Calu3 (cell line): ENCODE data around the gene RAMP1. TPM values are rescaled to one million over a fixed set of nuclear protein-coding genes. Genes with fewer than 3 reads are reported as not detected.

Experiments
- BruUV-seq: library from RNA; stranded (reverse); fragments of 400-500 nt; replicated peaks from 2 replicates; lab custom pipeline; 2021; lab: Mats Ljungman, UMichigan
- CTCF ChIA-PET: fragments of 300-600 bp; sonication (Branson Sonifier 250); formaldehyde crosslinking; loops from one replicate; lab custom pipeline; 2022; ENCODE audit warnings: antibody characterized with exemption; lab: Charles Lee
- DNase-seq: peaks from one replicate; pipeline ENCODE4 v3.0.0; 2022
- H3K27ac Mint-ChIP-seq: one replicate; pipeline ENCODE4 v1.8.0; 2022; ENCODE audit warnings: mixed read lengths; ENCODE audit not compliant: unreplicated experiment
- H3K27me3 Mint-ChIP-seq: one replicate; pipeline ENCODE4 v1.8.0; 2022; ENCODE audit warnings: mixed read lengths; ENCODE audit not compliant: unreplicated experiment
- H3K36me3 Mint-ChIP-seq: one replicate; pipeline ENCODE4 v1.8.0; 2022; ENCODE audit warnings: mild to moderate bottlenecking, moderate library complexity, mixed read lengths; ENCODE audit not compliant: insufficient read depth, unreplicated experiment
- H3K4me1 Mint-ChIP-seq: one replicate; pipeline ENCODE4 v1.8.0; 2022; ENCODE audit warnings: mild to moderate bottlenecking, low read depth, mixed read lengths; ENCODE audit not compliant: unreplicated experiment
- H3K4me3 Mint-ChIP-seq: one replicate; pipeline ENCODE4 v1.8.0; 2022; ENCODE audit warnings: mild to moderate bottlenecking, low read depth, moderate library complexity, mixed read lengths; ENCODE audit not compliant: unreplicated experiment
- H3K9me3 Mint-ChIP-seq: one replicate; pipeline ENCODE4 v1.8.0; 2022; ENCODE audit warnings: low read depth, mixed read lengths; ENCODE audit not compliant: unreplicated experiment
- intact Hi-C: fragments of 100-400 bp; cut with micrococcal nuclease; formaldehyde crosslinking; loops from one replicate; pipeline ENCODE4 v1.10.0; 2022; ENCODE audit not compliant: unreplicated experiment
- total RNA-seq: library from RNA; stranded (reverse); gene quantifications from 2 replicates; pipeline ENCODE4 v1.2.3, GENCODE V29; 2022
- TF ChIP-seq, protein P1 (sequence below): fragments of 200-600 bp; IDR thresholded peaks from one replicate; pipeline ENCODE4 v1.8.0; 2022; ENCODE audit warnings: antibody characterized with exemption; ENCODE audit not compliant: unreplicated experiment

Gene RAMP1
- total RNA-seq, 1 experiment from 2014 or later, result 9.8 TPM

DNA sequence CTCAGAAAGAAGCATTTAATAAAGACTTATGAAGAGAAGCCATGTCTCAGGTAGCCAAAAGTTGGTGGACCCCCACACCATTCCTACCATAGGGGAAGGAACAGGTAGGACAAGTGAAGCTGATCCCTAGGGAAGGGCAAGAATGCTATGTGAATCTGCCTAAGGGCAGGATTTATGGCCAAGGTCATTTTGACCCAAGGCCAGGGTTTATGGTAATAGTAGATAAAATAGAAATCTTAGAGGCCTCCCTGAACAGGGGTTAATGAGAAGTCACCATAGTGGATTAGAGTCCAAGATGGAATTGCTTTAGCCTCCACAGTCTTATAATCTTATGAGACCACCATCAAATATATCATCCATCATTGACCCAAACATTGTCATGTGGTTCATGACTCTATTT, 81.4 kb downstream of the RAMP1 start:
- no peaks in the 10 kb centered on the region for H3K36me3 Mint-ChIP-seq
- no peak overlapping the region for H3K4me3 Mint-ChIP-seq
- intact Hi-C loops, result no loop called here
- no peaks in the 10 kb centered on the region for H3K4me1 Mint-ChIP-seq
- DNase-seq, result no peak
- no peak overlapping the region for H3K27ac Mint-ChIP-seq
- TF ChIP-seq, protein P1, sequence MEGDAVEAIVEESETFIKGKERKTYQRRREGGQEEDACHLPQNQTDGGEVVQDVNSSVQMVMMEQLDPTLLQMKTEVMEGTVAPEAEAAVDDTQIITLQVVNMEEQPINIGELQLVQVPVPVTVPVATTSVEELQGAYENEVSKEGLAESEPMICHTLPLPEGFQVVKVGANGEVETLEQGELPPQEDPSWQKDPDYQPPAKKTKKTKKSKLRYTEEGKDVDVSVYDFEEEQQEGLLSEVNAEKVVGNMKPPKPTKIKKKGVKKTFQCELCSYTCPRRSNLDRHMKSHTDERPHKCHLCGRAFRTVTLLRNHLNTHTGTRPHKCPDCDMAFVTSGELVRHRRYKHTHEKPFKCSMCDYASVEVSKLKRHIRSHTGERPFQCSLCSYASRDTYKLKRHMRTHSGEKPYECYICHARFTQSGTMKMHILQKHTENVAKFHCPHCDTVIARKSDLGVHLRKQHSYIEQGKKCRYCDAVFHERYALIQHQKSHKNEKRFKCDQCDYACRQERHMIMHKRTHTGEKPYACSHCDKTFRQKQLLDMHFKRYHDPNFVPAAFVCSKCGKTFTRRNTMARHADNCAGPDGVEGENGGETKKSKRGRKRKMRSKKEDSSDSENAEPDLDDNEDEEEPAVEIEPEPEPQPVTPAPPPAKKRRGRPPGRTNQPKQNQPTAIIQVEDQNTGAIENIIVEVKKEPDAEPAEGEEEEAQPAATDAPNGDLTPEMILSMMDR, result no peak
- CTCF ChIA-PET, result no interaction called here
- H3K27me3 Mint-ChIP-seq, result peaks cover 62% of the 10 kb centered on the region
- BruUV-seq, result no TSS peak
- peaks cover 5% of the 10 kb centered on the region for H3K9me3 Mint-ChIP-seq

DNA sequence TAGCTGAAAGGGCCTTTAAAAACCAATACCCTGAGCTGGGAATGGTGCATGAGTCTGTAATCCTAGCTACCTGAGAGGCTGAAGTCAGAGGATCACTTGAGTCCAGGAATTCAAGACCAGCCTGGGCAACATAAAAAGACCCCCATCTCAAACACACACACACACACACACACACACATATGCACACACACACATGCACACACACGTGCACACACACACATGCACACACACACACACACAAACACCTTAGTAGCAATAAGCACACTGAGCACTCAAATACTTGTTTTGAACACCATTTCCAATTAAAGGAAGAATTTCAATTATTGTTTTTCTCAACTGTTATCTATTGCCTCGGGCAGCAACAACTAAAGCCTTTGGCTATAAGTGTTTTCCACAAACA, 81.8 kb downstream of the RAMP1 start:
- Mint-ChIP-seq H3K27me3 (peaks cover 66% of the 10 kb centered on the region), H3K27ac (no peak overlapping the region), H3K36me3 (no peaks in the 10 kb centered on the region), H3K4me3 (no peak overlapping the region), H3K4me1 (no peaks in the 10 kb centered on the region), H3K9me3 (peaks cover 7% of the 10 kb centered on the region)
- TF ChIP-seq, protein P1, result no peak
- no peak for DNase-seq
- CTCF ChIA-PET, result interaction anchor here (1.1 kb wide), 1 partner anchor 11 kb away, joined by 3 read pairs; no protein-coding TSS in a partner anchor
- BruUV-seq, result no TSS peak
- intact Hi-C loops, result no loop called here

DNA sequence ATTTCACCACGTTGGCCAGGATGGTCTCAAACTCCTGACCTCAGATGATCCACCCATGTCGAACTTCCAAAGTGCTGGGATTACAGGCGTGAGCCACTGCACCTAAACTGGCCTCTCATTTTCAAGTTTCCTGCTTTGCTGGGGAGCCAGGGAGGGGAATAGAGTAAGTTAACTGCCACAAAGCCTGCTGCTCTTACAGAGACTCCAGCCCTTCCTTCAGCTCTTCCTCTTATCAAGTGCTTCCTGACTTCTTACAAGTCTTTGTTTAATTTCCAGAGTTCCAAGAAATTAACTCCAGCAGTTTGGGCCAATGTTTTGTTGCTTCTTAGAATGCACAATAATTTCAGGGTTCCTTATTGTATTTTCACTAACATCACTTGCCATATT, 83.1 kb downstream of the RAMP1 start:
- TF ChIP-seq, protein P1, result no peak
- H3K36me3 Mint-ChIP-seq, result no peaks in the 10 kb centered on the region
- no TSS peak for BruUV-seq
- CTCF ChIA-PET, result interaction anchor here (1.1 kb wide), 1 partner anchor 13 kb away, joined by 3 read pairs; no protein-coding TSS in a partner anchor
- no peak for DNase-seq
- intact Hi-C loops, result no loop called here
- H3K9me3 Mint-ChIP-seq, result peaks cover 12% of the 10 kb centered on the region
- H3K4me3 Mint-ChIP-seq, result no peak overlapping the region
- H3K4me1 Mint-ChIP-seq, result no peaks in the 10 kb centered on the region
- no peak overlapping the region for H3K27ac Mint-ChIP-seq
- H3K27me3 Mint-ChIP-seq, result peaks cover 79% of the 10 kb centered on the region

DNA sequence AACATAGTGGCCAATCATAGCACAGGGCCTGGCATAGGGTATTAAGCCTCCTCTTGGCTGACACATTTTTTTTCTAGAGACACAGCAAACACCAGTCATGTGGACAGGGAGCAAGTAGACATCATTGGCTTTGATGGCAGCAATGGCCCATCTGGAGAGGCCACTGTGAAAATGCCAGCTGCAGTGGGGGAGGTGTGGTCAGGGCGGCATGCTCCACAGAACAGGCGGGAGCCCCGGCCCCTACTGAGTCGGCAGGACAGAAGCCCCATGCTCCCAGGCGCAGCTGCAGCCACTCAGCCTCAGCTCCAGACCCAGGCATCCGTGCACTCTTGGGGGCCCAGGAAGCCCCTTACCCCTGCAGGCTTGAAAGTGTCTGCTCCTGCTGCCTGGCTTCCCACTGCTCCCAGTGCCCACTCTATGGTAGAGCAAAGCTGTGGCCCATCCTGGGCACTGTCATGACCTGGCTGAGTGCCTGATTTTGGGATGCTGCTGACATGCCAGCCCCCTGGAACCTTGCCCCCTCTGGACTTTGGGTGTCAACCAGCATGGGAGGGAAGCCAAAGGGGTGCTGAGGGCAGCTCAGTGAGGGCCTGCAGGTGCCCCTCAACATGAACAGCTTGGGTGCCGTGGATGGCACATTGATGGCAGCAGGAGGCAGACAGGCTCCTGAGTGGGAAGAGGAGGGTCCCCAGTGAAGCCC, 84.1 kb downstream of the RAMP1 start:
- Mint-ChIP-seq H3K27ac (no peak overlapping the region), H3K4me3 (no peak overlapping the region), H3K36me3 (no peaks in the 10 kb centered on the region), H3K27me3 (peaks cover 84% of the 10 kb centered on the region), H3K4me1 (no peaks in the 10 kb centered on the region), H3K9me3 (peaks cover 12% of the 10 kb centered on the region)
- BruUV-seq, result no TSS peak
- CTCF ChIA-PET, result interaction anchor here (0.7 kb wide), 1 partner anchor 50 kb away, joined by 4 read pairs; no protein-coding TSS in a partner anchor
- DNase-seq, result no peak
- intact Hi-C loops, result no loop called here
- TF ChIP-seq, protein P1, result no peak
